Astrocyte (in vitro differentiated cells and primary cell): ENCODE results near the gene AIF1.

Experiments used
- CTCF ChIP-seq: IDR thresholded peaks from 2 replicates; pipeline ENCODE4 v1.5.1; 2011; ENCODE audit warnings: low read depth, mild to moderate bottlenecking, inconsistent platforms, low read length, moderate library complexity; ENCODE audit not compliant: insufficient read depth
- EZH2 ChIP-seq: IDR thresholded peaks from 2 replicates; pipeline ENCODE4 v1.6.1; 2012; ENCODE audit warnings: mild to moderate bottlenecking, low read length, inconsistent platforms; ENCODE audit not compliant: insufficient read depth

- no peak for TF ChIP-seq CTCF
- TF ChIP-seq EZH2, result no peak
These were observed 7.7 kb downstream of the AIF1 start for GRCh38 chr6:31622684-31623091.
